Muscle layer of colon (tissue), 2 donors: Measurements from ENCODE around the gene SMC4.

ENCODE experiments used
- H3K27ac ChIP-seq: one replicate; pipeline ENCODE4 v1.7.0; 2013; ENCODE audit warnings: low read depth, mild to moderate bottlenecking, low read length, moderate library complexity
- H3K27me3 ChIP-seq, 2 donors: one replicate each; pipeline ENCODE4 v1.7.0; 2013; ENCODE audit warnings: low read length in 2 of 2, mild to moderate bottlenecking in 2 of 2; ENCODE audit not compliant: insufficient read depth in 2 of 2, control insufficient read depth in 1 of 2
- H3K36me3 ChIP-seq: one replicate; pipeline ENCODE4 v1.7.0; 2013; ENCODE audit warnings: mild to moderate bottlenecking, low read length; ENCODE audit not compliant: insufficient read depth
- H3K4me1 ChIP-seq: one replicate; pipeline ENCODE4 v1.7.0; 2013; ENCODE audit warnings: mild to moderate bottlenecking, low read length; ENCODE audit not compliant: insufficient read depth
- H3K4me3 ChIP-seq, 2 donors: one replicate each; pipeline ENCODE4 v1.7.0; 2013; ENCODE audit warnings: low read length in 2 of 2, low read depth in 1 of 2, mild to moderate bottlenecking in 1 of 2, moderate library complexity in 1 of 2
- H3K9ac ChIP-seq: one replicate; pipeline ENCODE4 v1.7.0; 2013; ENCODE audit warnings: low read length
- H3K9me3 ChIP-seq: one replicate; pipeline ENCODE4 v1.7.0; 2013; ENCODE audit warnings: mild to moderate bottlenecking, low read length
- donor health status: abdominal sarcoma.
- donor health status: Adenocarcinoma of cecum.

Gene SMC4

DNA sequence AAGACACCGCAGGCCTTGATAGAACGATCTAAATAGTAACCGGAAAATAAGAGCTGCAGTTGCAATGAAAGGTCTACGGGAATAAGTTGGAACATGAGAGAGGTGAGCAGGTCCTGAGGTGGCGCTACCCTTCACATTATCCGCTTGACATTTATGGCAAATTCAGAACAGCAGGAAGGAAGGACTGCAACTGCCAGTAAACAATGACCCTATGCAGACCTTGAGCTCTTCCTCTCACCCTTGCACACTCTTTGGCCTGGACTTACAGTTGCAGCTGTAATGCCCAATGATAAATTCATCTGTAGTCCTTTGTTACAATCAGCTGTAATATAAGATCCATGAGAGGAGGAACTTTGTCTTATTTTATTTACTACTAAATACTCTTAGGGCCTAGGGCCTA, 82.4 kb downstream of the SMC4 start:
- Histone ChIP-seq H3K27me3 (no peaks in the 10 kb centered on the region), H3K36me3 (no peaks in the 10 kb centered on the region), H3K4me1 (no peaks in the 10 kb centered on the region), H3K9me3 (no peaks in the 10 kb centered on the region), H3K4me3 (no peak overlapping the region), H3K27ac (no peak overlapping the region), H3K9ac (no peak overlapping the region)

DNA sequence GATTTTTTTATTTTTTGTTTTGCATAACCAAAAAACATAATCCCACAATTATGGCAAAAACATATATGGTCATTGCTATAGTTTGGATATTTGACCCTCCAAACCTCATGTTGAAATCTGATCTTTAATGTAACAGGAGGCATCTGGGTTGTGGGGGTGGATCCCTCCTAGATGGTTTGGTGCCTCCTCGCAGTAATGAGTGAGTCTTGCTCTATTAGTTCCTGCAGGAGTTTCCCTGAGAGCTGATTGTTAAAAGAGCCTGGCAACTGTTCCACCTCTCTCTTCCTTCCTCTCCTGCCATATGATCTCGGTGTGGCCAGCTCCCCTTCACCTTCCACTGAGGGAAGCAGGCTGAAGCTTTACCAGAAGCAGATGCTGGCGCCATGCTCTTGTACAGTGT, 83.3 kb downstream of the SMC4 start:
- Histone ChIP-seq H3K27ac (no peak overlapping the region), H3K36me3 (no peaks in the 10 kb centered on the region), H3K9ac (no peak overlapping the region), H3K27me3 (no peaks in the 10 kb centered on the region), H3K4me3 (no peak overlapping the region), H3K4me1 (no peaks in the 10 kb centered on the region), H3K9me3 (no peaks in the 10 kb centered on the region)
